Transverse colon (tissue), 4 donors: ENCODE data around the gene KRT33B. TPM values are rescaled to one million over a fixed set of nuclear protein-coding genes. Genes with fewer than 3 reads are reported as not detected.
"Not testable (repeated sequence)": the region's sequence is repeated elsewhere in the genome, so short reads cannot be mapped to it uniquely, and the experiment has no call there.

ENCODE experiments used
- DNase-seq: peaks from one replicate; pipeline ENCODE4 v3.0.0-alpha.2; 2019
- H3K27ac ChIP-seq, 4 donors: fragments of 200-600 bp; sonication (generic); 2 replicates each; pipeline ENCODE4 v1.5.1; 2016 to 2018; ENCODE audit warnings: inconsistent platforms in 4 of 4
- H3K27me3 ChIP-seq: fragments of 200-600 bp; sonication (generic); 2 replicates; pipeline ENCODE4 v1.5.1; 2017; ENCODE audit warnings: inconsistent platforms
- H3K36me3 ChIP-seq, 4 donors: fragments of 200-600 bp; sonication (generic); 2 replicates each; pipeline ENCODE4 v1.5.1; 2017 to 2019; ENCODE audit warnings: inconsistent platforms in 4 of 4
- H3K4me1 ChIP-seq, 4 donors: fragments of 200-600 bp; sonication (generic); 2 replicates each; pipeline ENCODE4 v1.5.1; 2017 to 2020; ENCODE audit warnings: inconsistent platforms in 4 of 4
- H3K4me3 ChIP-seq, 4 donors: fragments of 200-600 bp; sonication (generic); 1 replicate in 1 of 4; 2 replicates in 3 of 4; pipeline versions ENCODE4 v1.5.1 to v1.6.1; 2017 to 2019; ENCODE audit warnings: inconsistent platforms in 4 of 4
- H3K9me3 ChIP-seq, 2 donors: fragments of 200-600 bp; sonication (generic); 2 replicates each; pipeline ENCODE4 v1.5.1; 2017 to 2019; ENCODE audit warnings: inconsistent platforms in 2 of 2
- CTCF ChIP-seq, 5 experiments: fragments of 200-600 bp in 3 of 5; fragments of 450-650 bp in 2 of 5; sonication (generic) in 3 of 5; IDR thresholded peaks; 1 replicate in 2 of 5; 2 replicates in 3 of 5; pipeline ENCODE4 v1.5.1; 2016 to 2017; ENCODE audit warnings: antibody characterized with exemption in 5 of 5, inconsistent platforms in 3 of 5, mild to moderate bottlenecking in 2 of 5, moderate library complexity in 1 of 5
- EP300 ChIP-seq: sonication (generic); formaldehyde crosslinking; IDR thresholded peaks from one replicate; pipeline ENCODE4 v1.6.1; 2017; ENCODE audit warnings: antibody characterized with exemption, low read depth
- POLR2A ChIP-seq: fragments of 450-650 bp; IDR thresholded peaks from one replicate; pipeline ENCODE4 v1.6.1; 2016; ENCODE audit warnings: antibody characterized with exemption, mild to moderate bottlenecking, moderate library complexity
- POLR2AphosphoS5 ChIP-seq, 3 donors: sonication (generic); formaldehyde crosslinking; IDR thresholded peaks; one replicate each; pipeline ENCODE4 v1.6.1; 2016; ENCODE audit warnings: antibody characterized with exemption in 3 of 3
- WGBS, 2 donors: methylation state at CpG; one replicate each; pipeline ENCODE4 v1.1.5; 2018; ENCODE audit warnings: low coverage in 1 of 2; 5-methylcytosine and 5-hydroxymethylcytosine counted together
- in situ Hi-C, 4 donors: fragments of 200-750 bp; cut with MboI; loops; one replicate each; pipeline versions ENCODE4 v1.15.0 to v1.15.1; 2017; ENCODE audit warnings: low sequenced_read_pairs in 3 of 4, low pct_ligation_motif_present in 1 of 4, low pct_unique_long_range_greater_than_20kb in 1 of 4
- intact Hi-C: fragments of 100-400 bp; cut with DNase I; formaldehyde crosslinking; loops from one replicate; pipeline ENCODE4 v1.15.1; 2023; ENCODE audit warnings: low total_unique reads
- total RNA-seq, 4 donors: library from RNA; depleted of rRNA; stranded (reverse); fragments of >200 nt; gene quantifications; one replicate each; pipeline ENCODE4 v1.1.0, GENCODE V29; 2016

Gene KRT33B
- total RNA-seq, 4 donors from 2014 or later = not detected

GRCh38 chr17:41387670-41388069, 18.1 kb upstream of the KRT33B start:
- Histone ChIP-seq H3K4me3 (no peak overlapping the region), H3K27ac (no peak overlapping the region), H3K27me3 (peaks cover 28% of the 10 kb centered on the region), H3K36me3 (no peaks in the 10 kb centered on the region), H3K9me3 (peaks cover 9 to 14% of the 10 kb centered on the region in 2 donors), H3K4me1 (no peaks in the 10 kb centered on the region)
- in situ Hi-C loops = no loop called here
- intact Hi-C loops = no loop called here
- no peak for DNase-seq
- 70 to 83% methylated on average over 2 to 4 of the region's 4 CpGs for WGBS, 2 donors
- TF ChIP-seq POLR2A (no peak), CTCF (IDR thresholded peaks at IDR 0.05) (no peak), POLR2AphosphoS5 (IDR thresholded peaks at IDR 0.05) (no peak), EP300 (no peak)

GRCh38 chr17:41386227-41386626, 16.6 kb upstream of the KRT33B start:
- Histone ChIP-seq H3K9me3 (peaks cover 9 to 14% of the 10 kb centered on the region in 2 donors), H3K36me3 (no peaks in the 10 kb centered on the region), H3K4me3 (no peak overlapping the region), H3K27ac (no peak overlapping the region), H3K4me1 (no peaks in the 10 kb centered on the region), H3K27me3 (peaks cover 27% of the 10 kb centered on the region)
- TF ChIP-seq EP300 (no peak), POLR2AphosphoS5 (IDR thresholded peaks at IDR 0.05) (no peak), POLR2A (no peak), CTCF (IDR thresholded peaks at IDR 0.05) (no peak)
- 73 to 89% methylated on average over 1 of the region's 1 CpG for WGBS, 2 donors
- in situ Hi-C loops = no loop called here
- DNase-seq = no peak
- intact Hi-C loops = no loop called here

GRCh38 chr17:41383690-41384089, 14.1 kb upstream of the KRT33B start:
- in situ Hi-C loops (no loop called here), intact Hi-C loops (no loop called here)
- Histone ChIP-seq H3K9me3 (peaks cover 9 to 14% of the 10 kb centered on the region in 2 donors), H3K27ac (no peak overlapping the region), H3K27me3 (peaks cover 16% of the 10 kb centered on the region), H3K4me1 (no peaks in the 10 kb centered on the region), H3K36me3 (no peaks in the 10 kb centered on the region), H3K4me3 (no peak overlapping the region)
- no peak for DNase-seq
- 97 to 100% methylated on average over 1 of the region's 1 CpG for WGBS, 2 donors
- TF ChIP-seq POLR2AphosphoS5 (IDR thresholded peaks at IDR 0.05) (no peak), EP300 (no peak), POLR2A (no peak), CTCF (IDR thresholded peaks at IDR 0.05) (no peak)

- peaks cover 13% of the 10 kb centered on the region for H3K27me3 ChIP-seq
- peaks cover 9 to 14% of the 10 kb centered on the region in 2 donors for H3K9me3 ChIP-seq
- H3K27ac ChIP-seq = no peak overlapping the region
- TF ChIP-seq POLR2A = no peak
- TF ChIP-seq POLR2AphosphoS5 (IDR thresholded peaks at IDR 0.05) = no peak
- no peak for TF ChIP-seq EP300
- TF ChIP-seq CTCF (IDR thresholded peaks at IDR 0.05) = no peak
- H3K4me1 ChIP-seq = no peaks in the 10 kb centered on the region
- in situ Hi-C loops = no loop called here
- H3K4me3 ChIP-seq = no peak overlapping the region
- intact Hi-C loops = no loop called here
- H3K36me3 ChIP-seq = no peaks in the 10 kb centered on the region
- 95 to 100% methylated on average over 1 of the region's 1 CpG for WGBS, 2 donors
- no peak for DNase-seq
Measured at GRCh38 chr17:41382394-41382793, 12.8 kb upstream of the KRT33B start.

GRCh38 chr17:41381943-41382342, 12.3 kb upstream of the KRT33B start, which contains the start of gene KRT34:
TSS of gene KRT34 (minus strand) at chr17:41382306. CDS start at chr17:41382246, 60 bp downstream.
- in situ Hi-C loops, H3K27ac ChIP-seq, H3K36me3 ChIP-seq, DNase-seq, H3K4me1 ChIP-seq, intact Hi-C loops, H3K4me3 ChIP-seq: not testable (repeated sequence)
- H3K9me3 ChIP-seq = peaks cover 8 to 13% of the 10 kb centered on the region in 2 donors
- H3K27me3 ChIP-seq = peaks cover 12% of the 10 kb centered on the region
- WGBS, 2 donors = 89% methylated on average over 13 of the region's 13 CpGs; no CpG with 5 or more reads in 1 of the 2 donors

GRCh38 chr17:41380091-41380490, 10.5 kb upstream of the KRT33B start:
- H3K36me3 ChIP-seq, H3K27ac ChIP-seq, H3K9me3 ChIP-seq, H3K4me3 ChIP-seq, H3K4me1 ChIP-seq, in situ Hi-C loops, DNase-seq, intact Hi-C loops: not testable (repeated sequence)
- peaks cover 12% of the 10 kb centered on the region for H3K27me3 ChIP-seq
- 80 to 81% methylated on average over 3 to 7 of the region's 7 CpGs for WGBS, 2 donors
